IMR-90 (cell line): ENCODE results near the gene SYS1. TPM values are rescaled to one million over a fixed set of nuclear protein-coding genes. Genes with fewer than 3 reads are reported as not detected.

Source experiments
- ATAC-seq: fragments of 200-7000 bp; cut with Tn5 transposase; 2 replicates; pipeline ENCODE4 v1.9.1; 2020; ENCODE audit warnings: low read depth, mild to moderate bottlenecking, moderate library complexity
- BruUV-seq: library from RNA; stranded (reverse); fragments of 400-500 nt; replicated peaks from 2 replicates; lab custom pipeline; 2021; lab: Mats Ljungman, UMichigan
- CTCF ChIA-PET: fragments of 300-600 bp; formaldehyde crosslinking; extraction: SDS; loops from one replicate; lab custom pipeline; 2021; ENCODE audit warnings: antibody characterized with exemption; lab: Yijun Ruan, JAX
- POLR2A ChIA-PET: fragments of 300-600 bp; sonication (Branson Sonifier 250); formaldehyde crosslinking; loops from one replicate; lab custom pipeline; 2022; ENCODE audit warnings: antibody characterized with exemption; ENCODE audit not compliant: unreplicated experiment; lab: Charles Lee
- DNase-seq: peaks from one replicate; pipeline ENCODE4 v3.0.0; 2013
- H2AFZ ChIP-seq: replicated peaks from 2 replicates; pipeline ENCODE3; 2013; ENCODE audit warnings: low read length, mild to moderate bottlenecking; ENCODE audit not compliant: poor library complexity
- H2AK5ac ChIP-seq: 2 replicates; pipeline ENCODE4 v1.6.1; 2013; ENCODE audit warnings: low read depth, low read length, inconsistent platforms
- H2AK9ac ChIP-seq: replicated peaks from 2 replicates; pipeline ENCODE3; 2013; ENCODE audit warnings: mild to moderate bottlenecking, low read depth, low read length, moderate library complexity; ENCODE audit not compliant: poor library complexity
- H2BK120ac ChIP-seq: 2 replicates; pipeline ENCODE4 v1.6.1; 2013; ENCODE audit warnings: low read depth, low read length, inconsistent platforms
- H2BK15ac ChIP-seq: 3 replicates; pipeline ENCODE4 v1.6.1; 2013; ENCODE audit warnings: low read depth, low read length, inconsistent platforms
- H2BK20ac ChIP-seq: 2 replicates; pipeline ENCODE4 v1.6.1; 2013; ENCODE audit warnings: low read depth, mild to moderate bottlenecking, inconsistent platforms, low read length, moderate library complexity
- H2BK5ac ChIP-seq: 2 replicates; pipeline ENCODE4 v1.6.1; 2013; ENCODE audit warnings: mild to moderate bottlenecking, low read depth, low read length, inconsistent platforms; ENCODE audit not compliant: poor library complexity, severe bottlenecking
- H3K14ac ChIP-seq: replicated peaks from 2 replicates; pipeline ENCODE4 v1.6.1; 2013; ENCODE audit warnings: low read depth, low read length, inconsistent platforms
- H3K18ac ChIP-seq: 2 replicates; pipeline ENCODE4 v1.6.1; 2013; ENCODE audit warnings: low read depth, low read length, control low read depth
- H3K23ac ChIP-seq: 2 replicates; pipeline ENCODE4 v1.6.1; 2013; ENCODE audit warnings: low read depth, low read length, inconsistent platforms
- H3K27ac ChIP-seq: 2 replicates; pipeline ENCODE4 v1.5.1; 2013; ENCODE audit warnings: mild to moderate bottlenecking, control low read depth, low read length; ENCODE audit not compliant: insufficient read depth
- H3K27me3 ChIP-seq: 2 replicates; pipeline ENCODE4 v1.6.1; 2013; ENCODE audit warnings: low read length; ENCODE audit not compliant: control insufficient read depth, insufficient read depth
- H3K36me3 ChIP-seq: 2 replicates; pipeline ENCODE4 v1.6.1; 2013; ENCODE audit warnings: low read length, mixed read lengths; ENCODE audit not compliant: control insufficient read depth, insufficient read depth
- H3K4ac ChIP-seq: 2 replicates; pipeline ENCODE4 v1.6.1; 2013; ENCODE audit warnings: low read depth, low read length, inconsistent platforms
- H3K4me1 ChIP-seq: 2 replicates; pipeline ENCODE4 v1.6.1; 2013; ENCODE audit warnings: low read length, mixed read lengths; ENCODE audit not compliant: control insufficient read depth, insufficient read depth
- H3K4me2 ChIP-seq: 2 replicates; pipeline ENCODE4 v1.6.1; 2013; ENCODE audit warnings: low read depth, mild to moderate bottlenecking, control low read depth, low read length, moderate library complexity
- H3K4me3 ChIP-seq: 2 replicates; pipeline ENCODE4 v1.5.1; 2013; ENCODE audit warnings: low read depth, mild to moderate bottlenecking, control low read depth, low read length, moderate library complexity; ENCODE audit not compliant: insufficient read depth
- H3K56ac ChIP-seq: 2 replicates; pipeline ENCODE4 v1.6.1; 2013; ENCODE audit warnings: low read length, inconsistent platforms; ENCODE audit not compliant: insufficient read depth; ENCODE audit errors: extremely low read depth
- H3K79me1 ChIP-seq, 2 experiments: 2 replicates each; pipeline ENCODE4 v1.6.1; 2013; ENCODE audit warnings: low read length in 2 of 2, inconsistent platforms in 1 of 2, low read depth in 1 of 2
- H3K9ac ChIP-seq: 2 replicates; pipeline ENCODE4 v1.6.1; 2013; ENCODE audit warnings: low read depth, low read length, control low read depth
- H3K9me1 ChIP-seq: 2 replicates; pipeline ENCODE4 v1.6.1; 2013; ENCODE audit warnings: low read length, inconsistent platforms; ENCODE audit not compliant: insufficient read depth
- H3K9me3 ChIP-seq: 2 replicates; pipeline ENCODE4 v1.6.1; 2013; ENCODE audit warnings: low read length; ENCODE audit not compliant: control insufficient read depth, insufficient read depth
- H4K20me1 ChIP-seq: 2 replicates; pipeline ENCODE4 v1.6.1; 2013; ENCODE audit warnings: low read length, inconsistent platforms; ENCODE audit not compliant: insufficient read depth
- H4K5ac ChIP-seq: 2 replicates; pipeline ENCODE4 v1.6.1; 2013; ENCODE audit warnings: mild to moderate bottlenecking, low read depth, low read length, control low read depth
- H4K8ac ChIP-seq, 2 experiments: 2 replicates each; pipeline ENCODE4 v1.6.1; 2013; ENCODE audit warnings: low read depth in 2 of 2, low read length in 2 of 2, control low read depth in 1 of 2, inconsistent platforms in 1 of 2
- H4K91ac ChIP-seq: 2 replicates; pipeline ENCODE4 v1.6.1; 2013; ENCODE audit warnings: low read depth, low read length, inconsistent platforms; ENCODE audit not compliant: insufficient read depth
- BHLHE40 ChIP-seq: fragments of 150-350 bp; IDR thresholded peaks from 2 replicates; pipeline ENCODE4 v1.6.1; 2016; ENCODE audit warnings: mild to moderate bottlenecking, low read depth, low read length
- CEBPB ChIP-seq: IDR thresholded peaks from 2 replicates; pipeline ENCODE4 v1.6.1; 2012; ENCODE audit warnings: low read depth, low read length, improper control_type of control experiment
- CHD1 ChIP-seq: IDR thresholded peaks from 2 replicates; pipeline ENCODE4 v1.6.1; 2012; ENCODE audit warnings: low read depth, low read length, improper control_type of control experiment
- FOS ChIP-seq: fragments of 150-350 bp; IDR thresholded peaks from 2 replicates; pipeline ENCODE4 v1.6.1; 2016; ENCODE audit warnings: low read depth, low read length
- MAFK ChIP-seq: IDR thresholded peaks from 2 replicates; pipeline ENCODE4 v1.6.1; 2012; ENCODE audit warnings: low read depth, low read length, improper control_type of control experiment
- MAZ ChIP-seq: IDR thresholded peaks from 2 replicates; pipeline ENCODE4 v1.6.1; 2012; ENCODE audit warnings: low read depth, mild to moderate bottlenecking, low read length, improper control_type of control experiment, moderate library complexity, borderline replicate concordance
- MXI1 ChIP-seq: IDR thresholded peaks from 2 replicates; pipeline ENCODE4 v1.6.1; 2012; ENCODE audit warnings: low read depth, mild to moderate bottlenecking, low read length, moderate library complexity, borderline replicate concordance
- NFE2L2 ChIP-seq: fragments of 150-350 bp; IDR thresholded peaks from 2 replicates; pipeline ENCODE4 v1.6.1; 2016; ENCODE audit warnings: low read depth, mild to moderate bottlenecking, low read length
- RAD21 ChIP-seq: IDR thresholded peaks from 2 replicates; pipeline ENCODE4 v1.6.1; 2012; ENCODE audit warnings: low read length, improper control_type of control experiment
- RCOR1 ChIP-seq: IDR thresholded peaks from 2 replicates; pipeline ENCODE4 v1.6.1; 2012; ENCODE audit warnings: mild to moderate bottlenecking, low read length, improper control_type of control experiment; ENCODE audit not compliant: insufficient replicate concordance
- RFX5 ChIP-seq: IDR thresholded peaks from 2 replicates; pipeline ENCODE4 v1.8.0; 2012; ENCODE audit warnings: low read depth, mild to moderate bottlenecking, low read length, moderate library complexity
- SMC3 ChIP-seq: fragments of 150-350 bp; IDR thresholded peaks from 2 replicates; pipeline ENCODE4 v1.6.1; 2016; ENCODE audit warnings: low read depth, mild to moderate bottlenecking, antibody characterized with exemption, low read length, moderate library complexity
- WGBS, 2 experiments: methylation state at CpG; one replicate each; pipeline versions ENCODE4 v1.1.5 to v1.1.7; 2013; ENCODE audit warnings: missing lambda C conversion rate in 2 of 2; ENCODE audit not compliant: insufficient read length in 1 of 2; ENCODE audit errors: extremely low coverage in 2 of 2; 5-methylcytosine and 5-hydroxymethylcytosine counted together
- dilution Hi-C: fragments of 300-500 bp; cut with HindIII; formaldehyde crosslinking; loops from one replicate; pipeline ENCODE4 v1.14.3; 2018; ENCODE audit warnings: low sequenced_read_pairs; ENCODE audit not compliant: unreplicated experiment
- in situ Hi-C: fragments of 300-500 bp; cut with MboI; formaldehyde crosslinking; loops from 3 replicates; pipeline ENCODE4 v1.14.3; 2019; ENCODE audit warnings: low sequenced_read_pairs, inconsistent platforms, mixed read lengths
- intact Hi-C: fragments of 100-400 bp; cut with micrococcal nuclease; formaldehyde crosslinking; loops from 2 replicates; pipeline ENCODE4 v1.10.0; 2022
- polyA plus RNA-seq, 3 experiments: library from polyadenylated mRNA; depleted of rRNA; stranded (reverse); fragments of >200 nt; gene quantifications; 2 replicates each; pipeline ENCODE4 v1.2.3, GENCODE V29; 2012; ENCODE audit warnings: low replicate concordance in 1 of 3
- total RNA-seq: library from RNA; depleted of rRNA; stranded (reverse); fragments of >200 nt; gene quantifications from 2 replicates; pipeline ENCODE4 v1.2.3, GENCODE V29; 2012
- TF ChIP-seq, protein P1 (sequence below): fragments of 150-350 bp; IDR thresholded peaks from 2 replicates; pipeline ENCODE4 v1.6.1; 2016; ENCODE audit warnings: low read depth, mild to moderate bottlenecking, low read length, moderate library complexity, borderline replicate concordance
- TF ChIP-seq, protein P2 (sequence below): fragments of 150-350 bp; IDR thresholded peaks from 2 replicates; pipeline ENCODE4 v1.6.1; 2017; ENCODE audit warnings: mild to moderate bottlenecking, antibody characterized with exemption, low read length, low read depth
- TF ChIP-seq, protein P3 (sequence below): conservative IDR thresholded peaks from 2 replicates; pipeline ENCODE4 v1.5.1; 2012; ENCODE audit warnings: mild to moderate bottlenecking, low read depth, low read length, improper control_type of control experiment

SYS1 gene
- total and polyA plus RNA-seq, 2 of the 4 experiments (the other 2 are of a cell fraction), result 12.9 to 24.6 TPM

DNA sequence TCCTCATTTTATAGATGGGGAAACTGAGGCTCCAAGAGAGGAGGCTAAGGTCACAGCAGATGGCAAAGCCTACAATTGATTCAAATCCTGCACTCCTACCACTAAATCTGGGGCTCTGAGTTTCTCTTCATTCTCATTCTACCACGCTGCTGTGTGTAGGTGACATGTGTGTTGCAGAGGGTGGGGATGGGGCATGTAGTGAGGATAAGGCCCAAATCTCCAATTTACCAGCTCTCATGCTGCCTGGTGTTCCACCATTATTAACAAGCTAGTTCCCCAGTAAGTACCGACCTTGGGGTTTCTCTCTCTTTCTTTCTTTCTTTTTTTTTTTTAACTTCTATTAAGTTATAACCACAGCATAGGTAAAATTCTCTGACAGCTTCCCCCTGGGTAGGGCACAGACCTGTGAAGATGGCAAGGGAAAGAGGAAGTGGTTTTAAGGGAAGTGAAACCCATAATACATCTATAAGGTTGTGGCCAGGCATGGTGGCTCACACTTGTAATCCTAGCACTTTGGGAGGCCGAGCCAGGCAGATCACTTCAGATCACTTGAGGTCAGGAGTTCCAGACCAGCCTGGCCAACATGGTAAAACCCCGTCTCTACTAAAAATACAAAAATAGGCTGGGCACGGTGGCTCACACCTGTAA, 41.9 kb upstream of the SYS1 start:
- Histone ChIP-seq H3K9ac (no peak overlapping the region), H3K9me1 (0 out of 2 replicates have a peak, but pooled peaks cover 2% of the 10 kb centered on the region), H3K27ac (no peak overlapping the region), H3K18ac (no peak overlapping the region), H4K5ac (no peak overlapping the region), H2BK120ac (no peak overlapping the region), H2BK20ac (no peak overlapping the region), H3K23ac (no peak overlapping the region), H3K56ac (no peak overlapping the region), H4K20me1 (peaks cover 8% of the 10 kb centered on the region), H4K8ac (no peak overlapping the region), H3K4me1 (no peaks in the 10 kb centered on the region), H2AK9ac (no peak overlapping the region), H3K4me2 (no peak overlapping the region), H4K91ac (no peak overlapping the region), H3K79me1 (peaks cover 4 to 7% of the 10 kb centered on the region in 2 experiments; a peak in 2 of 4 replicates), H2BK5ac (no peak overlapping the region), H2AK5ac (no peak overlapping the region), H3K27me3 (peaks cover 23% of the 10 kb centered on the region), H3K4ac (no peak overlapping the region), H3K9me3 (no peaks in the 10 kb centered on the region), H2AFZ (no peak overlapping the region), H2BK15ac (no peak overlapping the region), H3K4me3 (no peak overlapping the region), H3K36me3 (peaks cover 14% of the 10 kb centered on the region), H3K14ac (no peak overlapping the region)
- intact Hi-C loops (no loop called here), dilution Hi-C loops (no loop called here), in situ Hi-C loops (loop anchor here (5.0 kb wide), 1 partner anchor 116 kb away; no protein-coding TSS in a partner anchor)
- ChIA-PET POLR2A (interaction anchor here (0.6 kb wide), 1 partner anchor 736 kb away, joined by 4 read pairs; no protein-coding TSS in a partner anchor), CTCF (interaction anchor here (0.8 to 4.4 kb wide), 5 partner anchors 9 to 450 kb away, joined by 3 to 30 read pairs (median 3); no protein-coding TSS in a partner anchor)
- DNase-seq (no peak), ATAC-seq (no peak)
- TF ChIP-seq, protein P1, sequence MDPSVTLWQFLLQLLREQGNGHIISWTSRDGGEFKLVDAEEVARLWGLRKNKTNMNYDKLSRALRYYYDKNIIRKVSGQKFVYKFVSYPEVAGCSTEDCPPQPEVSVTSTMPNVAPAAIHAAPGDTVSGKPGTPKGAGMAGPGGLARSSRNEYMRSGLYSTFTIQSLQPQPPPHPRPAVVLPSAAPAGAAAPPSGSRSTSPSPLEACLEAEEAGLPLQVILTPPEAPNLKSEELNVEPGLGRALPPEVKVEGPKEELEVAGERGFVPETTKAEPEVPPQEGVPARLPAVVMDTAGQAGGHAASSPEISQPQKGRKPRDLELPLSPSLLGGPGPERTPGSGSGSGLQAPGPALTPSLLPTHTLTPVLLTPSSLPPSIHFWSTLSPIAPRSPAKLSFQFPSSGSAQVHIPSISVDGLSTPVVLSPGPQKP, result no peak
- TF ChIP-seq CEBPB (no peak), MAFK (no peak), NFE2L2 (no peak), RCOR1 (no peak), SMC3 (no peak), MXI1 (no peak), FOS (no peak), RAD21 (no peak), CHD1 (no peak), BHLHE40 (no peak), RFX5 (no peak), MAZ (no peak)
- TF ChIP-seq, protein P2, sequence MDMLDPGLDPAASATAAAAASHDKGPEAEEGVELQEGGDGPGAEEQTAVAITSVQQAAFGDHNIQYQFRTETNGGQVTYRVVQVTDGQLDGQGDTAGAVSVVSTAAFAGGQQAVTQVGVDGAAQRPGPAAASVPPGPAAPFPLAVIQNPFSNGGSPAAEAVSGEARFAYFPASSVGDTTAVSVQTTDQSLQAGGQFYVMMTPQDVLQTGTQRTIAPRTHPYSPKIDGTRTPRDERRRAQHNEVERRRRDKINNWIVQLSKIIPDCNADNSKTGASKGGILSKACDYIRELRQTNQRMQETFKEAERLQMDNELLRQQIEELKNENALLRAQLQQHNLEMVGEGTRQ, result no peak
- TF ChIP-seq, protein P3, sequence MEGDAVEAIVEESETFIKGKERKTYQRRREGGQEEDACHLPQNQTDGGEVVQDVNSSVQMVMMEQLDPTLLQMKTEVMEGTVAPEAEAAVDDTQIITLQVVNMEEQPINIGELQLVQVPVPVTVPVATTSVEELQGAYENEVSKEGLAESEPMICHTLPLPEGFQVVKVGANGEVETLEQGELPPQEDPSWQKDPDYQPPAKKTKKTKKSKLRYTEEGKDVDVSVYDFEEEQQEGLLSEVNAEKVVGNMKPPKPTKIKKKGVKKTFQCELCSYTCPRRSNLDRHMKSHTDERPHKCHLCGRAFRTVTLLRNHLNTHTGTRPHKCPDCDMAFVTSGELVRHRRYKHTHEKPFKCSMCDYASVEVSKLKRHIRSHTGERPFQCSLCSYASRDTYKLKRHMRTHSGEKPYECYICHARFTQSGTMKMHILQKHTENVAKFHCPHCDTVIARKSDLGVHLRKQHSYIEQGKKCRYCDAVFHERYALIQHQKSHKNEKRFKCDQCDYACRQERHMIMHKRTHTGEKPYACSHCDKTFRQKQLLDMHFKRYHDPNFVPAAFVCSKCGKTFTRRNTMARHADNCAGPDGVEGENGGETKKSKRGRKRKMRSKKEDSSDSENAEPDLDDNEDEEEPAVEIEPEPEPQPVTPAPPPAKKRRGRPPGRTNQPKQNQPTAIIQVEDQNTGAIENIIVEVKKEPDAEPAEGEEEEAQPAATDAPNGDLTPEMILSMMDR, result no peak
- WGBS, 2 experiments, result no CpG with 5 or more reads among the region's 5 CpGs
- BruUV-seq, result no TSS peak
